HT-29 (cell line): ENCODE data around the gene UCP3. TPM values are rescaled to one million over a fixed set of nuclear protein-coding genes. Genes with fewer than 3 reads are reported as not detected.

ENCODE experiments used
- DNase-seq: peaks from one replicate; pipeline ENCODE4 v3.0.0-alpha.2; 2015; ENCODE audit warnings: low spot score
- total RNA-seq: library from RNA; depleted of rRNA; stranded (reverse); fragments of >200 nt; shearing (Covaris generic); gene quantifications from 2 replicates; pipeline ENCODE4 v1.2.3, GENCODE V29; 2014; rRNA removed

Gene UCP3, protein sequence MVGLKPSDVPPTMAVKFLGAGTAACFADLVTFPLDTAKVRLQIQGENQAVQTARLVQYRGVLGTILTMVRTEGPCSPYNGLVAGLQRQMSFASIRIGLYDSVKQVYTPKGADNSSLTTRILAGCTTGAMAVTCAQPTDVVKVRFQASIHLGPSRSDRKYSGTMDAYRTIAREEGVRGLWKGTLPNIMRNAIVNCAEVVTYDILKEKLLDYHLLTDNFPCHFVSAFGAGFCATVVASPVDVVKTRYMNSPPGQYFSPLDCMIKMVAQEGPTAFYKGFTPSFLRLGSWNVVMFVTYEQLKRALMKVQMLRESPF
- total RNA-seq = 0.64 and 0.76 TPM in 2 replicates

- no peak for DNase-seq
Observed at GRCh38 chr11:74008373-74009229, at the start of gene UCP3. Gene UCP3, minus strand, starts transcription at chr11:74009085. Its CDS starts 2,043 bp downstream, at chr11:74007042.

- no peak for DNase-seq
Observed at GRCh38 chr11:74057249-74058151, 48.6 kb upstream of the UCP3 start.

- DNase-seq = no peak
Observed at GRCh38 chr11:74055938-74056337, 47.1 kb upstream of the UCP3 start.

DNA sequence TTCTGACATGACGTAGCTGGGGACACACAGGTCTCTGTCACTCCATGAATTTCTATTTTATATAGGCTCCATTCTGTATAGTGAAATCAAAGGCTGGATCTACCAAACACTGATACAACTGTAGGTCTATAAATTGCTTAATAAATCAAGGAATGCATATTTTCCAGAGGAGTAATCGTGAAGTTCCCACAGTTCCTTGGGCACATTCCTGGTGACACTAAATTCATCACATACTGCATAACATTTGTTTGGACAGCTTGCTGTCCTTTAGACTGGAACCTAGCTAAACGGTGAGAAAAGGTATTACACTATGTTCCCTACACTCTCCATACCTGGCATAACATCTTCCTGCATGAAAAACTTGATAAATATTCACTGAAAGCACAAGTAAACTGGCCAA, 41.6 kb upstream of the UCP3 start:
- no peak for DNase-seq

DNA sequence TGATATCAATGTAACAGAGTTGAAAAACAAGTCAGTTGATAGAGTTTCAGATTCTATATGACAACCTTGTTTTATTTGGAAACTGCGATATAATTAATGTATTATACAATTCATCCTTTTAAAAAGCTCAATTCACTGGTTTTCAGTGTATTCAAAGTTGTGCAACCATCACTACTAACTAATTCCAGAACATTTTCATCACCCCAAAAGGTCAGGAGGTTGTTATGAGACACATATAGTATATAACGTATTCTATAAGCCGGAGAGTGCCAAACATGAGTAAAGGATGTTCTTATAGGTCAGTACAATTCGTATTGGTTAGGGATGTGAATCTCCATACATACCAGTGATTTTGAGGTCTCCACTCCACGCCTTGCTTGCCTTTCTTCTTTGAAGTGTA, 40.1 kb upstream of the UCP3 start:
- DNase-seq = no peak

DNA sequence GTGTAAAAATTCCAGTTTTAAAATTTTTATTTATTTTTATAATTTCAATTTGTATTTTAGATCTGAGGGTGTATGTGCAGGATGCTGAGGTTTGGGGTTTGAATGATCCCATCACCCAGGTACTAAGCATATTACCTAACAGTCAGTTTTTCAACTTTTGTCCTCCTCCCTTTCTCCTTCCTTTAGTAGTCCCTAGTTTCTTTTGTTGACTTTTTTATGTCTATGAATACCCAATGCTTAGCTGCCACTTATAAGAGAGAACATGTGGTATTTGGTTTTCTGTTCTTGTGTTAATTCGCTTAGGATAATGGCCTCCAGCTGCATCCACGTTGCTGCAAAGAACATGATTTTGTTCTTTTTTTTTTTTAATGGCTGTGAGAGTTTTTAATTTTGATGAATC, 35.7 kb upstream of the UCP3 start:
- no peak for DNase-seq

GRCh38 chr11:74043450-74043849, 34.6 kb upstream of the UCP3 start:
- DNase-seq = no peak

GRCh38 chr11:74037309-74037708, 28.4 kb upstream of the UCP3 start:
- no peak for DNase-seq

DNA sequence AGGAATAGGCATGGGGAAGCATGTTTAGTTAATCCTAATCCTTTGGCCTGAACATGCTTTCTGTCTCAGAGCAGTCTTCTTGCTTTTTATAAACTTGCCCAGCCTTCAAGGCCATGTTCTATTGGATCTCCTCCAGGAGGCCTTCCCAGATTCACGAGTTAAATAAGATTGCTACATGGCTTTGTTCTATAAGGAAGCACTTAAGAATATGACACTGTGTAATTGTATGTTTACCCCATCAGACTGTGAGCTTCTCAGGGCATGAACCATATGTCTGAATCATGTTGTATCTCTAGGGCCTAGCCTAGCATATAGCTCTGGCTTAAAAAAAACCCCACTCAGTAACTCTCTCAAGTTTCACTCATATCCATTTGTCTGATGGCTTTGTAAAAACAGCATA, 26.4 kb upstream of the UCP3 start:
- DNase-seq = no peak

DNA sequence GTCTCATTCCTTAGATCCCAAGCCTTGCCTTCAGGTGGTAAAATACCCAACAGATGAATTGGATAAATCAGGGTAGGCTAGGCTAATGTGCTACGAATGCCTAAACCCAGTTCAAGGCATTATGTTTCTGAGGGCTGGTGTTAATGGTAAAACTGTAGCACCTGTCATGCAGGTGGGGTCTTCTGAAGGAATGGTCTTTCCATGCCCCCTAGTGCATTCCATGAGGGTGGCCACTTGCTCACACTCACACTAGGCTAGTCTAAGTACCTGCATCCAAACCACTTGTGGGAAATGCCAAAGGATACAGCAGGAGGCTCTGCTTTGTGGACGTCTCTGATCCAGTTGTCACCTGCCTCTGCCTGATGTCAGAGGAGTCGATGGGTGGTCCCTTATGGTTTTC, 24.2 kb upstream of the UCP3 start:
- DNase-seq = no peak

DNA sequence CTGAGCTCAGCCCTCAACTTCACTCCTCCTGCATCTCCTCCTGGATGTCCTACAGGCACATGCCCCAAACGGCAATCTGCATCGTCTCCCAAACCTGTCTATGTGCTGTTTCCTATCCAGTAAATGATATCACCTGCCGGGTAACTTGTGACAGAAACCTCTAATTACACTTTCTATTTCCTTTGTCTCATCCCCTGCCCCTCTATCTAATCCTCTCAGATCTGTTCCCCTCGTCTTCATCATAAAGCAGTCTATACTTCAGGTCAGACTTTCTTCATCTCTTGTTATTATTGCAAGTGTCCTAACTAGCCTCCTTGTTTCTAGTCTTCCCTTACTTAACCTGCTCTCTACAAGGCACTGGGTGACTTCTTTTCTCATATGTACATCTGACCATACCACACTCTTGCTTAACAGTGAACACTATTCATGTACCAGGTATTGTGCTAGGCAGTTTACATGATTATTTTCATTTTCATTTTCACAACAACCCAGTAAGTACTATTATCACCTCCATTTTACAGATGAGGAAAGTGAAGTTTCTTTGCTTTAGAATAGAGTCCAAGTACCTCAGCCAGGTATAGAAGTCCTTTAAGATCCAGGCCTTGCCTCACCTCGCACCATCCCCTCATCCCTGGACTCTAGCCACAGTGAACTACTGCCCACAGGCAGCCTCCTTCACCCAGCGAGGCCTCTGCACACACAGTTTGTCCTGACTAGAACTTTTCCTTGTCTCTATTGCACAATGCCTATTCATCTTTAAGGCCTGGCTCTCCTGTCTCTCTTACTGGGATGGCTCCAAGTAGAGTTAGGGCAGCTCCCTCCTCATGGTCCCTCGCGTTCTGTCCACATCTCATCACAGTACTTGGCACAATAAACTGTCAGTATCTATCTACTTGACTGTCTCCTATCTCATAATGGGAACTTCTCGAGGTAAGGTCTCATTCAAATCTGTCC, 22.1 kb upstream of the UCP3 start:
- DNase-seq = no peak

DNA sequence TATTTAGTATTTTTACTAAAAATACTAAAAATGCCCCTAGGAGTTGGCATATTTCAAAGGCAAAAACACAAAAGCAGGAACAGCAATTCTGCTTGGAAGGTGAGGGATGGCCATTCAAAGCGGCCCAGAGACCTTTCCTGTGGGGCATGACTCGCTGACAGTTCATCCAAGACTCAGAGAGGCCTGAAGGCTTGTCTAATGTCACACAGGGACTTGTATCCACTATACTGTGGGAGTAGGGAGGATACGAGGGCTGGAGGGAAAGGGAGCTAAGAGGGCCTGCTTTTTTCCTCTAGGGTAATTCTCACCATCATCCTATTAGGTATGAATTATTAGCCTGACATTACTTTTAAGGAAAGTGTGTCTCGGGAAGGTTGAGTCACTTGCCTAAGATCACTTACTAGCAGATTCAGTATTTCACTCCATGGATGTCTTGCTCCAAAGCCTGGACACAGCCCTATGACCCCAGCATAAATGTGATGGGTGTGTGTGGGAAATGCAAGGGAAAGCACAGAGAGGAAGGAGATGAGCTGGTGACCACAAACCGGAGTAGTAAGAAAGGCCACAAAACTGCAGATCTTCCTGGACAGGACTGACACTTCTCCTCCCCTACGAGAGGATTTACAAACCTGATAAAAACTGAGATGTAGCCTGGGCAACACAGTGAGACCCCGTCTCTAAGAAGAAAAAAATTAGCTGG, 16.7 kb upstream of the UCP3 start:
- no peak for DNase-seq

- no peak for DNase-seq
Observed at GRCh38 chr11:74024261-74025029, 15.6 kb upstream of the UCP3 start.

GRCh38 chr11:74023276-74023675, 14.4 kb upstream of the UCP3 start:
- no peak for DNase-seq

DNA sequence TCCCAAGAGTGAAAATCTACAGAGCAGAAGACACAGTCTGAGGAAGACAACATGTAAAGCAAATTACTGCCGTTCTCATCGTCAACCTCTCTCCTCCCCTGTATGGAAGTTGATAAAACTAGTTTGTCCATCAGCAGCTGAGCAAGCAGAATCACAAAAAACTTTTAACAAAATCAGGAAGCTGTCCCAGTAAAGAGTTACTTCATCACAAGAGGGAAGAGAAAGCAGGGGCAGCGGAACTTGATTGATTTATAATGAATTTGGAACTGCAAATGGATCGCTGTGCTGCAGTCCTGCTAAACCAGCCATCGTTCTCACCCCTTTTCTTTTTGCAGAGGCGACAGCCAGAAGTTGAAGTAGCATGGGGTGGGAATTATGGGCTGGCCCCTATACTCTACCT, 13.7 kb upstream of the UCP3 start:
- no peak for DNase-seq

- no peak for DNase-seq
Observed at GRCh38 chr11:74021998-74022397, 13.1 kb upstream of the UCP3 start.

GRCh38 chr11:74020539-74020938, 11.7 kb upstream of the UCP3 start:
- DNase-seq = no peak

DNA sequence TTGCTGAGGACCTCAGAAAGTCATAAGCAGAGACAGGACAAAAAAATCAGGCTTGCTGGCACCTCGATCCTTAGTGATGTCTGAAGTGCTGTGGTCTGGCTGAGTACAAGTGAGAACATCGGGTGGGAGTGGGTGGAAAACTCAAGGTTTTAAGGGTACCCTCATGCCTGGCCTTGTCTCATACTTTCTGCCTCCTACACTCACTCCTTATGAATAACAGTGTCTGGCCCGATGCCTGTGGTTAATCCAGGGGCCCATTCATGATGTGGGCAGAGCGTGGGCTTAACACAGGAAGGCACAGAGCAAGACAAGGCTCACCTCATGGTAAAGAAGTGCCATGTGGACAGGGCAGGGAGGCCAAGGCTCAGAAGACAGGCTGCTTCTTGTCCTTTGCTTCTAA, 11.0 kb upstream of the UCP3 start:
- no peak for DNase-seq

- no peak for DNase-seq
Observed at GRCh38 chr11:74019104-74019738, 10.3 kb upstream of the UCP3 start.
